Keratinocyte (primary cell): ENCODE measurements around the gene FAM50B. TPM values are rescaled to one million over a fixed set of nuclear protein-coding genes. Genes with fewer than 3 reads are reported as not detected.

Source experiments
- DNase-seq: peaks from one replicate; pipeline ENCODE4 v3.0.0-alpha.2; 2011; ENCODE audit warnings: low read depth, missing footprints, low spot score
- FAIRE-seq: peaks from 2 replicates; lab custom pipeline; 2011; peaks lifted over from hg19 to GRCh38; lab: Jason Lieb, UNC
- H2AFZ ChIP-seq: 2 replicates; pipeline ENCODE4 v1.6.0; 2012; ENCODE audit warnings: low read length, control low read depth, inconsistent platforms; ENCODE audit not compliant: control insufficient read depth
- H3K27ac ChIP-seq: 2 replicates; pipeline ENCODE4 v1.5.1; 2011; ENCODE audit warnings: low read length; ENCODE audit not compliant: control insufficient read depth, insufficient read depth
- H3K27me3 ChIP-seq: 3 replicates; pipeline ENCODE4 v1.6.0; 2011; ENCODE audit warnings: low read length; ENCODE audit not compliant: control insufficient read depth, insufficient read depth; ENCODE audit errors: extremely low read depth
- H3K36me3 ChIP-seq, 2 experiments: 2 replicates in 1 of 2; 3 replicates in 1 of 2; pipeline ENCODE4 v1.5.1; 2011; ENCODE audit warnings: low read length in 2 of 2, mild to moderate bottlenecking in 1 of 2; ENCODE audit not compliant: control insufficient read depth in 2 of 2, insufficient read depth in 2 of 2; ENCODE audit errors: extremely low read depth in 1 of 2
- H3K4me1 ChIP-seq: 3 replicates; pipeline ENCODE4 v1.5.1; 2011; ENCODE audit warnings: low read length; ENCODE audit not compliant: control insufficient read depth, insufficient read depth; ENCODE audit errors: extremely low read depth
- H3K4me2 ChIP-seq: 3 replicates; pipeline ENCODE4 v1.6.0; 2011; ENCODE audit warnings: low read depth, low read length; ENCODE audit not compliant: control insufficient read depth, insufficient read depth; ENCODE audit errors: extremely low read depth
- H3K4me3 ChIP-seq, 3 experiments: fragments of 200-600 bp in 1 of 3; sonication (generic) in 1 of 3; 2 replicates in 2 of 3; 3 replicates in 1 of 3; pipeline ENCODE4 v1.5.1; 2011 to 2016; ENCODE audit warnings: low read length in 3 of 3, mild to moderate bottlenecking in 3 of 3, control low read depth in 2 of 3, inconsistent platforms in 1 of 3, low read depth in 1 of 3, mixed read lengths in 1 of 3, mixed run types in 1 of 3, moderate library complexity in 1 of 3; ENCODE audit not compliant: control insufficient read depth in 2 of 3, insufficient read depth in 2 of 3; ENCODE audit errors: extremely low read depth in 1 of 3
- H3K79me2 ChIP-seq: 2 replicates; pipeline ENCODE4 v1.6.0; 2012; ENCODE audit warnings: low read length; ENCODE audit not compliant: control insufficient read depth, insufficient read depth
- H3K9ac ChIP-seq: 3 replicates; pipeline ENCODE4 v1.6.0; 2011; ENCODE audit warnings: low read length; ENCODE audit not compliant: control insufficient read depth, insufficient read depth; ENCODE audit errors: extremely low read depth
- H3K9me1 ChIP-seq: 3 replicates; pipeline ENCODE4 v1.6.0; 2011; ENCODE audit warnings: low read length; ENCODE audit not compliant: control insufficient read depth, insufficient read depth; ENCODE audit errors: extremely low read depth
- H3K9me3 ChIP-seq: 2 replicates; pipeline ENCODE4 v1.5.1; 2012; ENCODE audit warnings: low read depth, low read length; ENCODE audit not compliant: control insufficient read depth
- H4K20me1 ChIP-seq: 3 replicates; pipeline ENCODE4 v1.6.0; 2011; ENCODE audit warnings: low read length; ENCODE audit not compliant: control insufficient read depth, insufficient read depth; ENCODE audit errors: extremely low read depth
- CTCF ChIP-seq, 3 experiments: IDR thresholded peaks in 1 of 3; conservative IDR thresholded peaks in 1 of 3; optimal IDR thresholded peaks in 1 of 3; 2 replicates in 2 of 3; 3 replicates in 1 of 3; pipeline versions ENCODE3 to v1.5.1; 2011; ENCODE audit warnings: low read length in 3 of 3, mild to moderate bottlenecking in 3 of 3, moderate library complexity in 2 of 3, control low read depth in 1 of 3, inconsistent platforms in 1 of 3; ENCODE audit not compliant: insufficient read depth in 2 of 3; ENCODE audit errors: extremely low read depth in 1 of 3
- EZH2 ChIP-seq: IDR thresholded peaks from one replicate; pipeline ENCODE4 v1.6.1; 2012; ENCODE audit warnings: inconsistent platforms, mild to moderate bottlenecking, low read length, moderate library complexity
- dilution Hi-C: fragments of 300-500 bp; cut with MboI; formaldehyde crosslinking; loops from one replicate; pipeline ENCODE4 v1.7.0; 2020; ENCODE audit warnings: low sequenced_read_pairs; ENCODE audit not compliant: extremely low pct_ligation_motif_present
- polyA plus RNA-seq, 5 experiments: library from polyadenylated mRNA; depleted of rRNA in 3 of 5; stranded (reverse) in 3 of 5; stranded (forward) in 1 of 5; unstranded in 1 of 5; fragments of >200 nt; gene quantifications; 1 replicate in 1 of 5; 2 replicates in 3 of 5; 3 replicates in 1 of 5; pipeline versions ENCODE4 v1.2.1 to v1.2.3, GENCODE V29; 2011 to 2012; ENCODE audit warnings: missing spikeins in 2 of 5, low read depth in 1 of 5, low replicate concordance in 1 of 5

Gene FAM50B
- polyA plus RNA-seq, 1 donor (not counting 4 experiments of a cell fraction or from before 2014, with no cell fraction given), result 4.0 TPM

- Histone ChIP-seq H3K4me2 (no peak overlapping the region), H3K9me3 (no peaks in the 10 kb centered on the region), H3K9ac (no peak overlapping the region), H2AFZ (no peak overlapping the region), H3K4me1 (peaks cover 21% of the 10 kb centered on the region), H4K20me1 (no peaks in the 10 kb centered on the region), H3K27ac (no peak overlapping the region), H3K79me2 (no peaks in the 10 kb centered on the region), H3K36me3 (no peaks in the 10 kb centered on the region), H3K4me3 (no peak overlapping the region), H3K9me1 (no peaks in the 10 kb centered on the region), H3K27me3 (no peaks in the 10 kb centered on the region)
- TF ChIP-seq CTCF (optimal IDR thresholded peaks at IDR 0.05 in 1 of 3, IDR thresholded peaks at IDR 0.05 in 1 of 3, conservative IDR thresholded peaks at IDR 0.05 in 1 of 3; ENCODE audit: extremely low read depth in 1 of 3, insufficient read depth in 2 of 3, low read length in 3 of 3) (no peak), EZH2 (no peak)
- no peak for DNase-seq
- dilution Hi-C loops, result no loop called here
- no peak for FAIRE-seq
These were observed 29.7 kb upstream of the FAM50B start for GRCh38 chr6:3819161-3820110.

GRCh38 chr6:3820563-3820962 lies 28.6 kb upstream of the FAM50B start:
- dilution Hi-C loops, result no loop called here
- no peaks in the 10 kb centered on the region for H3K9me1 ChIP-seq
- no peak overlapping the region for H3K9ac ChIP-seq
- DNase-seq (no peak), FAIRE-seq (no peak)
- H3K27me3 ChIP-seq, result no peaks in the 10 kb centered on the region
- no peaks in the 10 kb centered on the region for H3K79me2 ChIP-seq
- H3K9me3 ChIP-seq, result no peaks in the 10 kb centered on the region
- no peak overlapping the region for H3K4me3 ChIP-seq
- H4K20me1 ChIP-seq, result no peaks in the 10 kb centered on the region
- no peak overlapping the region for H3K4me2 ChIP-seq
- TF ChIP-seq CTCF (optimal IDR thresholded peaks at IDR 0.05 in 1 of 3, IDR thresholded peaks at IDR 0.05 in 1 of 3, conservative IDR thresholded peaks at IDR 0.05 in 1 of 3; ENCODE audit: extremely low read depth in 1 of 3, insufficient read depth in 2 of 3, low read length in 3 of 3) (no peak), EZH2 (no peak)
- H3K4me1 ChIP-seq, result peaks cover 32% of the 10 kb centered on the region
- no peaks in the 10 kb centered on the region for H3K36me3 ChIP-seq
- no peak overlapping the region for H2AFZ ChIP-seq
- H3K27ac ChIP-seq, result no peak overlapping the region
